SK-N-SH treated with all-trans-retinoic acid at 6 μM for 48 hours (cell line): ENCODE data around the gene NPBWR2.

Experiments used
- ARNTL ChIP-seq: fragments of 450-650 bp; formaldehyde crosslinking; IDR thresholded peaks from 2 replicates; pipeline ENCODE4 v1.5.0; 2020; ENCODE audit warnings: low read depth, mild to moderate bottlenecking, moderate library complexity, borderline replicate concordance
- BACH2 ChIP-seq: fragments of 250-450 bp; sonication (Bioruptor Pico); IDR thresholded peaks from 2 replicates; pipeline ENCODE4 v1.9.0; 2021; ENCODE audit warnings: mild to moderate bottlenecking, borderline replicate concordance
- CREB5 ChIP-seq: fragments of 250-450 bp; sonication (Bioruptor Pico); IDR thresholded peaks from 2 replicates; pipeline ENCODE4 v1.5.1; 2020; ENCODE audit warnings: low read depth, mild to moderate bottlenecking, moderate library complexity
- CSRNP3 ChIP-seq: fragments of 250-450 bp; sonication (Bioruptor Pico); IDR thresholded peaks from 2 replicates; pipeline ENCODE4 v1.5.1; 2021; ENCODE audit warnings: mild to moderate bottlenecking, moderate library complexity
- ESRRG ChIP-seq: fragments of 250-450 bp; sonication (Bioruptor Pico); IDR thresholded peaks from 2 replicates; pipeline ENCODE4 v1.6.1; 2021; ENCODE audit warnings: mild to moderate bottlenecking
- RARB ChIP-seq: fragments of 250-450 bp; sonication (Bioruptor Pico); IDR thresholded peaks from 2 replicates; pipeline ENCODE4 v1.8.0; 2021; ENCODE audit warnings: mild to moderate bottlenecking, moderate library complexity
- ZC3H10 ChIP-seq: fragments of 250-450 bp; sonication (Bioruptor Pico); IDR thresholded peaks from 2 replicates; pipeline ENCODE4 v1.5.1; 2021; ENCODE audit warnings: mild to moderate bottlenecking, moderate library complexity
- ZFP30 ChIP-seq: fragments of 450-650 bp; formaldehyde crosslinking; IDR thresholded peaks from 2 replicates; pipeline ENCODE4 v1.5.0; 2022; ENCODE audit warnings: mild to moderate bottlenecking, moderate library complexity
- ZNF565 ChIP-seq: fragments of 450-650 bp; formaldehyde crosslinking; conservative IDR thresholded peaks from 2 replicates; pipeline ENCODE4 v1.5.0; 2020; ENCODE audit warnings: low read depth, mild to moderate bottlenecking, moderate library complexity
- TF ChIP-seq, protein P1 (sequence below): fragments of 250-450 bp; sonication (Bioruptor Pico); IDR thresholded peaks from 2 replicates; pipeline ENCODE4 v1.5.0; 2020; ENCODE audit warnings: mild to moderate bottlenecking, moderate library complexity
- TF ChIP-seq, protein P2 (sequence below): fragments of 250-450 bp; sonication (Bioruptor Pico); IDR thresholded peaks from 2 replicates; pipeline ENCODE4 v1.8.0; 2020; ENCODE audit warnings: mild to moderate bottlenecking, moderate library complexity, borderline replicate concordance

- TF ChIP-seq, protein P1, sequence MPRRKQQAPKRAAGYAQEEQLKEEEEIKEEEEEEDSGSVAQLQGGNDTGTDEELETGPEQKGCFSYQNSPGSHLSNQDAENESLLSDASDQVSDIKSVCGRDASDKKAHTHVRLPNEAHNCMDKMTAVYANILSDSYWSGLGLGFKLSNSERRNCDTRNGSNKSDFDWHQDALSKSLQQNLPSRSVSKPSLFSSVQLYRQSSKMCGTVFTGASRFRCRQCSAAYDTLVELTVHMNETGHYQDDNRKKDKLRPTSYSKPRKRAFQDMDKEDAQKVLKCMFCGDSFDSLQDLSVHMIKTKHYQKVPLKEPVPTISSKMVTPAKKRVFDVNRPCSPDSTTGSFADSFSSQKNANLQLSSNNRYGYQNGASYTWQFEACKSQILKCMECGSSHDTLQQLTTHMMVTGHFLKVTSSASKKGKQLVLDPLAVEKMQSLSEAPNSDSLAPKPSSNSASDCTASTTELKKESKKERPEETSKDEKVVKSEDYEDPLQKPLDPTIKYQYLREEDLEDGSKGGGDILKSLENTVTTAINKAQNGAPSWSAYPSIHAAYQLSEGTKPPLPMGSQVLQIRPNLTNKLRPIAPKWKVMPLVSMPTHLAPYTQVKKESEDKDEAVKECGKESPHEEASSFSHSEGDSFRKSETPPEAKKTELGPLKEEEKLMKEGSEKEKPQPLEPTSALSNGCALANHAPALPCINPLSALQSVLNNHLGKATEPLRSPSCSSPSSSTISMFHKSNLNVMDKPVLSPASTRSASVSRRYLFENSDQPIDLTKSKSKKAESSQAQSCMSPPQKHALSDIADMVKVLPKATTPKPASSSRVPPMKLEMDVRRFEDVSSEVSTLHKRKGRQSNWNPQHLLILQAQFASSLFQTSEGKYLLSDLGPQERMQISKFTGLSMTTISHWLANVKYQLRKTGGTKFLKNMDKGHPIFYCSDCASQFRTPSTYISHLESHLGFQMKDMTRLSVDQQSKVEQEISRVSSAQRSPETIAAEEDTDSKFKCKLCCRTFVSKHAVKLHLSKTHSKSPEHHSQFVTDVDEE (CRISPR knock-in tag), result no peak
- TF ChIP-seq BACH2 (CRISPR knock-in tag) (no peak), CSRNP3 (no peak), ZC3H10 (CRISPR knock-in tag) (no peak), ARNTL (CRISPR knock-in tag) (no peak), CREB5 (CRISPR knock-in tag) (no peak), ZNF565 (no peak), ESRRG (CRISPR knock-in tag) (no peak), ZFP30 (CRISPR knock-in tag) (no peak), RARB (CRISPR knock-in tag) (no peak)
- TF ChIP-seq, protein P2, sequence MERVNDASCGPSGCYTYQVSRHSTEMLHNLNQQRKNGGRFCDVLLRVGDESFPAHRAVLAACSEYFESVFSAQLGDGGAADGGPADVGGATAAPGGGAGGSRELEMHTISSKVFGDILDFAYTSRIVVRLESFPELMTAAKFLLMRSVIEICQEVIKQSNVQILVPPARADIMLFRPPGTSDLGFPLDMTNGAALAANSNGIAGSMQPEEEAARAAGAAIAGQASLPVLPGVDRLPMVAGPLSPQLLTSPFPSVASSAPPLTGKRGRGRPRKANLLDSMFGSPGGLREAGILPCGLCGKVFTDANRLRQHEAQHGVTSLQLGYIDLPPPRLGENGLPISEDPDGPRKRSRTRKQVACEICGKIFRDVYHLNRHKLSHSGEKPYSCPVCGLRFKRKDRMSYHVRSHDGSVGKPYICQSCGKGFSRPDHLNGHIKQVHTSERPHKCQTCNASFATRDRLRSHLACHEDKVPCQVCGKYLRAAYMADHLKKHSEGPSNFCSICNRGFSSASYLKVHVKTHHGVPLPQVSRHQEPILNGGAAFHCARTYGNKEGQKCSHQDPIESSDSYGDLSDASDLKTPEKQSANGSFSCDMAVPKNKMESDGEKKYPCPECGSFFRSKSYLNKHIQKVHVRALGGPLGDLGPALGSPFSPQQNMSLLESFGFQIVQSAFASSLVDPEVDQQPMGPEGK (CRISPR knock-in tag), result no peak
Measured at GRCh38 chr20:64091340-64091739, 16.0 kb downstream of the NPBWR2 start.
